Measurements from ENCODE around the gene MVP.

Gene MVP

GRCh38 chr16:29871822-29872546, 51.7 kb downstream of the MVP start:
- DNase-seq (ENCODE audit: low read depth) = no peak
- H3K4me3 ChIP-seq (ENCODE audit: low read depth, low read length) = no peak overlapping the region
- TF ChIP-seq CTCF (IDR thresholded peaks at IDR 0.05; ENCODE audit: low read depth, low read length, missing control alignments) = no peak
- in situ Hi-C loops (cut with HindIII; ENCODE audit: low sequenced_read_pairs) = no loop called here

GRCh38 chr16:29873319-29873718, 53.1 kb downstream of the MVP start:
- no peak overlapping the region for H3K4me3 ChIP-seq (ENCODE audit: low read depth, low read length)
- no peak for DNase-seq (ENCODE audit: low read depth)
- in situ Hi-C loops (cut with HindIII; ENCODE audit: low sequenced_read_pairs) = no loop called here
- TF ChIP-seq CTCF (IDR thresholded peaks at IDR 0.05; ENCODE audit: low read depth, low read length, missing control alignments) = no peak

- in situ Hi-C loops (cut with HindIII; ENCODE audit: low sequenced_read_pairs) = no loop called here
- no peak overlapping the region for H3K4me3 ChIP-seq (ENCODE audit: low read depth, low read length)
- TF ChIP-seq CTCF (IDR thresholded peaks at IDR 0.05; ENCODE audit: low read depth, low read length, missing control alignments) = no peak
- DNase-seq (ENCODE audit: low read depth) = no peak
Observed at GRCh38 chr16:29875206-29875605, 54.9 kb downstream of the MVP start.

- peak overlapping the region; percentile 14 for H3K4me3 ChIP-seq (ENCODE audit: low read depth, low read length)
- in situ Hi-C loops (cut with HindIII; ENCODE audit: low sequenced_read_pairs) = no loop called here
- no peak for TF ChIP-seq CTCF (IDR thresholded peaks at IDR 0.05; ENCODE audit: low read depth, low read length, missing control alignments)
- DNase-seq (ENCODE audit: low read depth) = no peak
Observed at GRCh38 chr16:29876217-29876593, 55.9 kb downstream of the MVP start.

- no peak for TF ChIP-seq CTCF (IDR thresholded peaks at IDR 0.05; ENCODE audit: low read depth, low read length, missing control alignments)
- DNase-seq (ENCODE audit: low read depth) = no peak
- peak overlapping the region; percentile 14 for H3K4me3 ChIP-seq (ENCODE audit: low read depth, low read length)
- in situ Hi-C loops (cut with HindIII; ENCODE audit: low sequenced_read_pairs) = no loop called here
Observed at GRCh38 chr16:29876594-29877249, 56.5 kb downstream of the MVP start.

GRCh38 chr16:29877266-29877961, 57.2 kb downstream of the MVP start:
- H3K4me3 ChIP-seq (ENCODE audit: low read depth, low read length) = no peak overlapping the region
- no peak for DNase-seq (ENCODE audit: low read depth)
- in situ Hi-C loops (cut with HindIII; ENCODE audit: low sequenced_read_pairs) = no loop called here
- no peak for TF ChIP-seq CTCF (IDR thresholded peaks at IDR 0.05; ENCODE audit: low read depth, low read length, missing control alignments)
